KMS-11 (cell line): ENCODE results near the gene TIMP4.

Experiments
- H2AFZ ChIP-seq: fragments of 200-600 bp; sonication (generic); 2 replicates; pipeline ENCODE4 v1.6.1; 2016; ENCODE audit warnings: antibody characterized with exemption, mixed run types, low read depth
- H3K27ac ChIP-seq: fragments of 200-600 bp; sonication (generic); 2 replicates; pipeline ENCODE4 v1.6.1; 2016; ENCODE audit warnings: mild to moderate bottlenecking, mixed run types
- H3K27me3 ChIP-seq: fragments of 200-600 bp; sonication (generic); 2 replicates; pipeline ENCODE4 v1.6.1; 2017; ENCODE audit warnings: mild to moderate bottlenecking, low read depth, mixed run types, moderate library complexity; ENCODE audit not compliant: insufficient read depth
- H3K36me3 ChIP-seq: fragments of 200-600 bp; sonication (generic); 2 replicates; pipeline ENCODE4 v1.6.1; 2017; ENCODE audit warnings: mild to moderate bottlenecking, mixed run types; ENCODE audit not compliant: insufficient read depth
- H3K4me1 ChIP-seq: fragments of 200-600 bp; sonication (generic); 2 replicates; pipeline ENCODE4 v1.6.1; 2016; ENCODE audit warnings: mild to moderate bottlenecking, low read depth, mixed run types; ENCODE audit not compliant: poor library complexity, severe bottlenecking
- H3K4me2 ChIP-seq: fragments of 200-600 bp; sonication (generic); 2 replicates; pipeline ENCODE4 v1.7.0; 2016; ENCODE audit warnings: mild to moderate bottlenecking, mixed run types
- H3K4me3 ChIP-seq: fragments of 200-600 bp; sonication (generic); IDR thresholded peaks from 2 replicates; pipeline ENCODE4 v1.6.1; 2017; ENCODE audit warnings: low read depth, low read length, mixed read lengths; ENCODE audit not compliant: insufficient read depth
- H3K79me2 ChIP-seq: fragments of 200-600 bp; sonication (generic); 2 replicates; pipeline ENCODE4 v1.6.1; 2016; ENCODE audit warnings: low read depth, mixed run types; ENCODE audit not compliant: insufficient read depth
- H3K9ac ChIP-seq: fragments of 200-600 bp; sonication (generic); 2 replicates; pipeline ENCODE4 v1.6.1; 2016; ENCODE audit warnings: mild to moderate bottlenecking, mixed run types
- H4K20me1 ChIP-seq: fragments of 200-600 bp; sonication (generic); 2 replicates; pipeline ENCODE4 v1.6.1; 2016; ENCODE audit warnings: mild to moderate bottlenecking, mixed run types; ENCODE audit not compliant: insufficient read depth
- CTCF ChIP-seq: fragments of 200-600 bp; sonication (generic); conservative IDR thresholded peaks from 2 replicates; pipeline ENCODE4 v1.6.1; 2017; ENCODE audit warnings: low read depth, mild to moderate bottlenecking, antibody characterized with exemption, low read length, moderate library complexity, mixed read lengths

TIMP4 gene

GRCh38 chr3:12116870-12117269 lies 41.8 kb downstream of the TIMP4 start:
- Histone ChIP-seq H3K27me3 (no peaks in the 10 kb centered on the region), H4K20me1 (no peaks in the 10 kb centered on the region), H3K4me1 (no peaks in the 10 kb centered on the region), H3K27ac (no peak overlapping the region), H3K36me3 (no peaks in the 10 kb centered on the region), H3K4me3 (no peak overlapping the region), H3K79me2 (no peaks in the 10 kb centered on the region), H3K4me2 (no peak overlapping the region), H3K9ac (no peak overlapping the region), H2AFZ (no peak overlapping the region)
- no peak for TF ChIP-seq CTCF

- Histone ChIP-seq H2AFZ (no peak overlapping the region), H3K79me2 (no peaks in the 10 kb centered on the region), H3K4me2 (no peak overlapping the region), H3K27me3 (no peaks in the 10 kb centered on the region), H3K4me1 (no peaks in the 10 kb centered on the region), H4K20me1 (no peaks in the 10 kb centered on the region), H3K4me3 (no peak overlapping the region), H3K36me3 (no peaks in the 10 kb centered on the region), H3K9ac (no peak overlapping the region), H3K27ac (no peak overlapping the region)
- no peak for TF ChIP-seq CTCF
These were observed 42.9 kb downstream of the TIMP4 start for GRCh38 chr3:12115849-12116248.

- H3K27ac ChIP-seq: no peak overlapping the region
- no peaks in the 10 kb centered on the region for H3K27me3 ChIP-seq
- H3K4me3 ChIP-seq: no peak overlapping the region
- no peak overlapping the region for H3K9ac ChIP-seq
- no peak for TF ChIP-seq CTCF
- H3K4me2 ChIP-seq: no peak overlapping the region
- H4K20me1 ChIP-seq: no peaks in the 10 kb centered on the region
- no peaks in the 10 kb centered on the region for H3K4me1 ChIP-seq
- no peaks in the 10 kb centered on the region for H3K79me2 ChIP-seq
- no peaks in the 10 kb centered on the region for H3K36me3 ChIP-seq
- H2AFZ ChIP-seq: no peak overlapping the region
These were observed 43.6 kb downstream of the TIMP4 start for GRCh38 chr3:12115104-12115503.

- H3K9ac ChIP-seq: no peak overlapping the region
- H2AFZ ChIP-seq: no peak overlapping the region
- H3K4me1 ChIP-seq: no peaks in the 10 kb centered on the region
- TF ChIP-seq CTCF: no peak
- no peak overlapping the region for H3K4me3 ChIP-seq
- H3K4me2 ChIP-seq: no peak overlapping the region
- H3K27me3 ChIP-seq: no peaks in the 10 kb centered on the region
- no peaks in the 10 kb centered on the region for H3K79me2 ChIP-seq
- H4K20me1 ChIP-seq: no peaks in the 10 kb centered on the region
- H3K27ac ChIP-seq: no peak overlapping the region
- no peaks in the 10 kb centered on the region for H3K36me3 ChIP-seq
These were observed 44.5 kb downstream of the TIMP4 start for GRCh38 chr3:12114251-12114650.
